Measurements from ENCODE around the gene CSTPP1.
"Not testable (repeated sequence)": the region's sequence is repeated elsewhere in the genome, so short reads cannot be mapped to it uniquely, and the experiment has no call there.

The CSTPP1 gene

GRCh38 chr11:46983598-46983997 lies 47.0 kb downstream of the CSTPP1 start:
- no peak for TF ChIP-seq CTCF (IDR thresholded peaks at IDR 0.05; ENCODE audit: low read depth, low read length)

DNA sequence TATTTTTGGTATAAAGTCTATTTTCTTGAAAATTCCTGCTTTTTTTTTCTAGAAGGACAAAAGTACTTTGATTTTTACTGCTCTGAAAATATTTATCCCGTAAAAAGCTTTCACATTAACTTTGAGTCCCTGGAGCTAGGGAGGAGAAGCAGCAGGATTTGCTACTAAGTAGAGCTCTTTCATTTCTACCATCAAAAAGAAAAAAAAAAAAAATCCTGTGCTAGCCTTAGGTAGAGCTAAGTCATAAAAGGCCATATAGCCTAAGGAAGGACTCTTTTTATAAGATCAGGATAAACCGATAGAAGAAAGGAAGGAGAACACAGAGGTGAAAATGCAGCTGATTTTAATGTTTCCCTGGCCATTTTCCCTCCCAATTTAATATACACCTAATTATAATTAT lies 48.0 kb downstream of the CSTPP1 start:
- no peak for DNase-seq (ENCODE audit: extremely low read depth, low read depth)
- no peak for TF ChIP-seq CTCF (IDR thresholded peaks at IDR 0.05; ENCODE audit: low read depth, low read length)

More at GRCh38 chr11:46983598-46983997, 47.0 kb downstream of the CSTPP1 start:
- no peak for DNase-seq (ENCODE audit: extremely low read depth, low read depth)

DNA sequence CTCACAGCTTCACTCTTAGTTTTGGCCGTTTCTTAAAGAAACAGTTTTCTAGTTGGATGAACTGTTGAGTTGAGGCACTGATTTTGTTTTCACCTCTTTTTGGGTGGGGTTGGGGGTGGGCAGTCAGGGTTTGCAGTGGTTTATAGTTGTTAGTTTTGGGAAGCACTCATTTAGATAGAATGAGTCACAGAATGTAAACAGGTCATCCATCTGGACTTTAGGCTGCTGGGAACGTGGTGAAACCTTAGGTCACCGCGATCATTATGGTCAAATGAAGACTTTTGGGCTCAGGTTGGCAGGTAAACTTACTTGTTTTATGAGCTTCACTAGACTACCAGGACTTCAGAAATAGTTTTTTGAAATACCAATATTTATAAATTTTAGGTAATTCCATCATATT lies 48.4 kb downstream of the CSTPP1 start:
- TF ChIP-seq CTCF (IDR thresholded peaks at IDR 0.05; ENCODE audit: low read depth, low read length) = no peak
- DNase-seq (ENCODE audit: extremely low read depth, low read depth) = no peak

GRCh38 chr11:46987183-46987582 lies 50.6 kb downstream of the CSTPP1 start:
- no peak for DNase-seq (ENCODE audit: extremely low read depth, low read depth)
- TF ChIP-seq CTCF (IDR thresholded peaks at IDR 0.05; ENCODE audit: low read depth, low read length) = no peak

DNA sequence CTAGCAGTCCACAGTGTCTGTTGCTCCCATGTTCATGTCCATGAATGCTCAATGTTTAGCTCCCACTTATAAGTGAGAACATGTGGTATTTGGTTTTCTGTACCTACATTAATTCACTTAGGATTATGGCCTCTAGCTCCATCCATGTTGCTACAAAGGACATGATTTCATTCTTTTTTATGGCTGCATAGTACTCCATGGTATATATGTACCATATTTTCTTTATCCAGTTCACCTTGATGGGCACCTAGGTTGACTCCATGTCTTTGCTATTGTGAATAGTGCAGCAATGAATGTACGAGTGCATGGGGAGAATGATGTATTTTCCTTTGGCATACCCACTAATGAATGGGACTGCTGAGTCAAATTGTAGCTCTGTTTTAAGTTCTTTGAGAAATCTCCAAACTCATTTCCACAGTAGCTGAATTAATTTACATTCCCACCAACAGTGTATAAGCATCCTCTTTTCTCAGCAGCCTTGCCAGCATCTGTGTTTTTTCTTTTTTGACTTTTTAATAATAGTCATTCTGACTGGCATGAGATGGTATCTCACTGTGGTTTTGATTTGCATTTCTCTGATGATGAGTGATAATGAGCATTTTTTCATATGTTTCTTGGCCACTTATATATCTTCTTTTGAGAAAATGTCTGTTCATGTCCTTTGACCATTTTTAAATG lies 53.4 kb downstream of the CSTPP1 start:
- not testable (repeated sequence) for DNase-seq (ENCODE audit: extremely low read depth, low read depth)

DNA sequence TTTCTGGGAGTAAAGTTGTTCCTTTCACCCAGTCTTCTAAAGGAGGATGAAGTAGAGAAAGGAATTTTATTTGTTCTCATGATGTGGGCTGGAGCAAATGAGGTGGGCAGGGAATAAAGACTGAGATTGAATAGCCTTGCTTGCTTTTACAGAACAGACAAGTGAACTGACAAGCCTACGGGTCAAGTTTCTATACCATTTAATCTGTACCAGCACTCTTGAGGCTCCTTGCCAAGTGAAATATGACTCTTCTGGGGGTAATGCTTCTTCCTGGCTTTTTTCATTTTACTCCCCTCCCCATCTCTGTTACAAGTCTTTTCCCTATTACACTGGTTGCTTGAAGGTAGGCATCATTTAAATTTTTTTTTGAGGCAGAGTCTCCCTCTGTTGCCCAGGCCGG lies 54.8 kb downstream of the CSTPP1 start:
- TF ChIP-seq CTCF (IDR thresholded peaks at IDR 0.05; ENCODE audit: low read depth, low read length) = no peak
- DNase-seq (ENCODE audit: extremely low read depth, low read depth) = no peak

GRCh38 chr11:46992386-46992785 lies 55.8 kb downstream of the CSTPP1 start:
- not testable (repeated sequence) for DNase-seq (ENCODE audit: extremely low read depth, low read depth)

DNA sequence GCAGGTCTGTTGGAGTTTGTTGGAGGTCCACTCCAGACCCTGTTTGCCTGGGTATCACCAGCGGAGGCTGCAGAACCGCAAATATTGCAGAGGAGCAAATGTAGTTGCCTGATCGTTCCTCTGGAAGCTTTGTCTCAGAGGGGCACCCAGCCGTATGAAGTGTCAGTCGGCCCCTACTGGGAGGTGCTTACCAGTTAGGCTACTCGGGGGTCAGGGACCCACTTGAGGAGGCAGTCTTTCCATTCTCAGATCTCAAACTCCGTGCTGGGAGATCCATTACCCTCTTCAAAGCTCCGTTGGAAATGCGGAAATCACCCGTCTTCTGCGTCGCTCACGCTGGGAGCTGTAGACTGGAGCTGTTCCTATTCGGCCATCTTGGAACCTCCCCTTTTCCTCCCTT lies 61.2 kb downstream of the CSTPP1 start:
- DNase-seq (ENCODE audit: extremely low read depth, low read depth) = not testable (repeated sequence)

DNA sequence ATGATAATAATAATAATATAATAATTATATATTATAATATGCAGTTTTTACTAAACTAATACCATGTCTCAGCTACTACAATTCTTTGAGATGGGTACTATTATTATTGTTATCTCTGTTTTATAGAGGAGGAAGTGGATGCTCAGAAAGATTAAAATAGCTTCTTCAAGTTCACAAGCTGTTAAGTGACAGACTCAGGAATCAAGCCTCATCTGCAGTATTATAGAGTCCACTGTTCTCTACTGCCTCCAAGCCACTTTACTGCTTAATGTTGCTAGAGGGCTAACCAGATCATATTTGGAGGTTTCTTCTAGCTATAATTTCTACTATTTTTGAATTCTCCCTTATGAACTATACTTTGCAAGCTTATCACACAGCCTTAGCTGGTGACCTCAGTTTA lies 62.7 kb downstream of the CSTPP1 start:
- no peak for DNase-seq (ENCODE audit: extremely low read depth, low read depth)

More for the DNA sequence above, 62.7 kb downstream of the CSTPP1 start:
- TF ChIP-seq CTCF (IDR thresholded peaks at IDR 0.05; ENCODE audit: low read depth, low read length) = no peak

All from AG09319 (cell line).